Neural crest cell (in vitro differentiated cells): ENCODE data around the gene SDR42E2. TPM values are rescaled to one million over a fixed set of nuclear protein-coding genes. Genes with fewer than 3 reads are reported as not detected.

Experiments used
- DNase-seq: peaks from one replicate; pipeline ENCODE4 v3.0.0; 2021; ENCODE audit warnings: low read depth, mixed read lengths, low spot score
- H3K27ac Mint-ChIP-seq: one replicate; pipeline ENCODE4 v1.8.0; 2021; ENCODE audit warnings: mild to moderate bottlenecking, mixed read lengths; ENCODE audit not compliant: unreplicated experiment
- H3K27me3 Mint-ChIP-seq: 2 replicates; pipeline ENCODE4 v1.8.0; 2021; ENCODE audit warnings: low read depth, mild to moderate bottlenecking, mixed read lengths
- H3K36me3 Mint-ChIP-seq: 2 replicates; pipeline ENCODE4 v1.8.0; 2021; ENCODE audit warnings: low read depth, mild to moderate bottlenecking, mixed read lengths
- H3K4me1 Mint-ChIP-seq: 2 replicates; pipeline ENCODE4 v1.8.0; 2021; ENCODE audit warnings: mixed read lengths
- H3K4me3 Mint-ChIP-seq: one replicate; pipeline ENCODE4 v1.8.0; 2021; ENCODE audit warnings: mild to moderate bottlenecking, mixed read lengths
- H3K9me3 Mint-ChIP-seq: 2 replicates; pipeline ENCODE4 v1.8.0; 2021; ENCODE audit warnings: mixed read lengths
- CTCF ChIP-seq: fragments of 200-600 bp; sonication (generic); conservative IDR thresholded peaks from 2 replicates; pipeline ENCODE4 v1.5.0; 2021; ENCODE audit warnings: antibody characterized with exemption, mild to moderate bottlenecking
- total RNA-seq: library from RNA; stranded (reverse); gene quantifications from 2 replicates; pipeline ENCODE4 v1.2.1, GENCODE V29; 2021

SDR42E2 gene
- total RNA-seq, 1 donor from 2014 or later: not detected

GRCh38 chr16:22206842-22207714 lies 44.8 kb downstream of the SDR42E2 start:
- Mint-ChIP-seq H3K36me3 (peaks cover 10% of the 10 kb centered on the region), H3K9me3 (peaks cover 3% of the 10 kb centered on the region), H3K27ac (peak overlapping the region; percentile 60)

GRCh38 chr16:22207715-22208360 lies 45.5 kb downstream of the SDR42E2 start:
- Mint-ChIP-seq H3K27ac (peak overlapping the region; percentile 60), H3K9me3 (peaks cover 3% of the 10 kb centered on the region), H3K4me1 (peaks cover 24% of the 10 kb centered on the region), H3K27me3 (no peaks in the 10 kb centered on the region), H3K36me3 (peaks cover 10% of the 10 kb centered on the region), H3K4me3 (peak overlapping the region; percentile 97)
- no peak for TF ChIP-seq CTCF
- DNase-seq: no peak

More at GRCh38 chr16:22206842-22207714, 44.8 kb downstream of the SDR42E2 start:
- Mint-ChIP-seq H3K4me1 (peaks cover 24% of the 10 kb centered on the region), H3K27me3 (no peaks in the 10 kb centered on the region), H3K4me3 (peak overlapping the region; percentile 97)
- TF ChIP-seq CTCF: no peak
- no peak for DNase-seq

- H3K36me3 Mint-ChIP-seq: peaks cover 10% of the 10 kb centered on the region
- no peak for DNase-seq
- TF ChIP-seq CTCF: no peak
- no peaks in the 10 kb centered on the region for H3K27me3 Mint-ChIP-seq
- H3K4me3 Mint-ChIP-seq: no peak overlapping the region
- H3K4me1 Mint-ChIP-seq: peaks cover 20% of the 10 kb centered on the region
- H3K27ac Mint-ChIP-seq: no peak overlapping the region
- no peaks in the 10 kb centered on the region for H3K9me3 Mint-ChIP-seq
Observed at GRCh38 chr16:22210285-22210684, 48.0 kb downstream of the SDR42E2 start.

GRCh38 chr16:22210854-22211253 lies 48.5 kb downstream of the SDR42E2 start:
- Mint-ChIP-seq H3K9me3 (no peaks in the 10 kb centered on the region), H3K27me3 (no peaks in the 10 kb centered on the region), H3K4me1 (peaks cover 15% of the 10 kb centered on the region), H3K27ac (no peak overlapping the region), H3K4me3 (no peak overlapping the region), H3K36me3 (peaks cover 10% of the 10 kb centered on the region)
- no peak for TF ChIP-seq CTCF
- DNase-seq: no peak

- Mint-ChIP-seq H3K9me3 (no peaks in the 10 kb centered on the region), H3K27me3 (no peaks in the 10 kb centered on the region), H3K4me3 (no peak overlapping the region), H3K4me1 (no peaks in the 10 kb centered on the region), H3K27ac (no peak overlapping the region), H3K36me3 (peaks cover 10% of the 10 kb centered on the region)
- TF ChIP-seq CTCF: no peak
- no peak for DNase-seq
Observed at GRCh38 chr16:22213236-22213635, 50.9 kb downstream of the SDR42E2 start.
